Fibroblast of skin of right quadriceps (primary cell): ENCODE data around the gene PIWIL1.

ENCODE experiments used
- DNase-seq: peaks from one replicate; pipeline ENCODE4 v3.0.0-alpha.2; 2013

Gene PIWIL1

GRCh38 chr12:130338794-130339601 lies 1.3 kb downstream of the PIWIL1 start:
- no peak for DNase-seq

GRCh38 chr12:130339951-130340350 lies 2.3 kb downstream of the PIWIL1 start:
- DNase-seq = no peak

GRCh38 chr12:130342442-130342841 lies 4.8 kb downstream of the PIWIL1 start:
- no peak for DNase-seq

- no peak for DNase-seq
These were observed 5.2 kb downstream of the PIWIL1 start for GRCh38 chr12:130342842-130343241.

- no peak for DNase-seq
These were observed 6.8 kb downstream of the PIWIL1 start for GRCh38 chr12:130344529-130344928.

GRCh38 chr12:130345292-130345691 lies 7.6 kb downstream of the PIWIL1 start:
- no peak for DNase-seq

GRCh38 chr12:130347588-130347987 lies 9.9 kb downstream of the PIWIL1 start:
- DNase-seq = no peak

GRCh38 chr12:130350715-130351114 lies 13.0 kb downstream of the PIWIL1 start:
- DNase-seq = no peak

- no peak for DNase-seq
These were observed 13.6 kb downstream of the PIWIL1 start for GRCh38 chr12:130351326-130351725.

GRCh38 chr12:130353081-130353480 lies 15.4 kb downstream of the PIWIL1 start:
- no peak for DNase-seq

- DNase-seq = no peak
These were observed 16.7 kb downstream of the PIWIL1 start for GRCh38 chr12:130354407-130354806.

- DNase-seq = no peak
These were observed 18.5 kb downstream of the PIWIL1 start for GRCh38 chr12:130356222-130356621.

- DNase-seq = no peak
These were observed 19.6 kb downstream of the PIWIL1 start for GRCh38 chr12:130357241-130357640.

- no peak for DNase-seq
These were observed 20.1 kb downstream of the PIWIL1 start for GRCh38 chr12:130357729-130358330.

- no peak for DNase-seq
These were observed 24.4 kb downstream of the PIWIL1 start for GRCh38 chr12:130362060-130362459.

- DNase-seq = no peak
These were observed 26.9 kb downstream of the PIWIL1 start for GRCh38 chr12:130364578-130364977.

GRCh38 chr12:130366159-130366558 lies 28.5 kb downstream of the PIWIL1 start:
- DNase-seq = no peak

GRCh38 chr12:130367003-130367402 lies 29.3 kb downstream of the PIWIL1 start:
- DNase-seq = no peak

- DNase-seq = no peak
These were observed 29.8 kb downstream of the PIWIL1 start for GRCh38 chr12:130367523-130367922.

- DNase-seq = no peak
These were observed 32.1 kb downstream of the PIWIL1 start for GRCh38 chr12:130369816-130370215.

- no peak for DNase-seq
These were observed 33.6 kb downstream of the PIWIL1 start for GRCh38 chr12:130371296-130371695.

- DNase-seq = no peak
These were observed 35.2 kb downstream of the PIWIL1 start for GRCh38 chr12:130372936-130373335.

- DNase-seq = no peak
These were observed 36.4 kb downstream of the PIWIL1 start for GRCh38 chr12:130374083-130374482.
